Coronary artery (tissue), 2 donors: Measurements from ENCODE around the gene ZIC1.

Experiments used
- DNase-seq: peaks from one replicate; pipeline ENCODE4 v3.0.0-alpha.2; 2017; ENCODE audit warnings: low spot score
- H3K27ac ChIP-seq, 2 donors: fragments of 200-600 bp; sonication (generic); one replicate each; pipeline ENCODE4 v1.5.1; 2016 to 2019
- H3K4me3 ChIP-seq: fragments of 200-600 bp; sonication (generic); 2 replicates; pipeline ENCODE4 v1.5.1; 2016; ENCODE audit warnings: mild to moderate bottlenecking, moderate library complexity
- TF ChIP-seq, protein P1 (sequence below): fragments of 200-600 bp; sonication (generic); IDR thresholded peaks from one replicate; pipeline ENCODE4 v1.5.1; 2019; ENCODE audit warnings: antibody characterized with exemption

The ZIC1 gene

DNA sequence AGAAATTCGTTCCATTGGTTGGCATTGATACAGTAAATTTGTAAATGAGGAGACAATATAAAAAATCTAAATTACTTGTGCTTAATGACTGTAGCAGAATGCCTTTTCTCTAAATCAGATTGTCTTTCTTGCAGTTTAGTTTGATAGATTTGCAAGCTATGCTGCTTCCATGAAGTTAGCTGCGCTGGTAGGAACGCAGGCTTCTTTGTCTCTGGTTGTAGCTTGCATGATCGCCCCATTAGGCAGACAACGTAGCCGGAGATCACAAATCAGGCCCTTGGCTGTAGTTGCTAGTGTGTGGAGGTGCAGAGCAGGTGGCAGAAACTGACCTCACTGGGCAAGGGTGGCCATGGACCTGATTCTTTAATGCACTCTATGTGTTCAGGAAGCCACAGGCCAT is 6.1 kb downstream of the ZIC1 start:
- H3K27ac ChIP-seq = no peak overlapping the region
- H3K4me3 ChIP-seq = no peak overlapping the region
- no peak for DNase-seq

DNA sequence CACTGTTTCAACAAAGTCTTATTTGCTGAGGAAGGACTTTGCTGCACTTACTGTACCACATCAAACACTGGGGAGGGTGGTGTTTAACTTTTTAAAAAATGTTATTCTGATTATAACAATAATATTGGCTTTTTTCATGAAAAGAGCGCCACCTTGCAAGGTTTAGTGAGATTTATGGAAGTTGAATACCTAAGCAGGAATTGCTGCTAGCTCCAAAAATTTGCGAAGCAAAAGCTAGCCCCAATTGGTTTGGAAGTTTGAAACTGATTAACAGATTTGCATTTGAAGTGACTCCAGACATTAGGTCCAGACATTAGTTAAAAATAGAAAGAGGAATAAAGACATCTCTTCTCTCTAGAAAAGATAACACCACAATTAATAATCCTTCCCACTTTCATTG is 6.7 kb downstream of the ZIC1 start:
- no peak overlapping the region for H3K4me3 ChIP-seq
- H3K27ac ChIP-seq = no peak overlapping the region
- TF ChIP-seq, protein P1, sequence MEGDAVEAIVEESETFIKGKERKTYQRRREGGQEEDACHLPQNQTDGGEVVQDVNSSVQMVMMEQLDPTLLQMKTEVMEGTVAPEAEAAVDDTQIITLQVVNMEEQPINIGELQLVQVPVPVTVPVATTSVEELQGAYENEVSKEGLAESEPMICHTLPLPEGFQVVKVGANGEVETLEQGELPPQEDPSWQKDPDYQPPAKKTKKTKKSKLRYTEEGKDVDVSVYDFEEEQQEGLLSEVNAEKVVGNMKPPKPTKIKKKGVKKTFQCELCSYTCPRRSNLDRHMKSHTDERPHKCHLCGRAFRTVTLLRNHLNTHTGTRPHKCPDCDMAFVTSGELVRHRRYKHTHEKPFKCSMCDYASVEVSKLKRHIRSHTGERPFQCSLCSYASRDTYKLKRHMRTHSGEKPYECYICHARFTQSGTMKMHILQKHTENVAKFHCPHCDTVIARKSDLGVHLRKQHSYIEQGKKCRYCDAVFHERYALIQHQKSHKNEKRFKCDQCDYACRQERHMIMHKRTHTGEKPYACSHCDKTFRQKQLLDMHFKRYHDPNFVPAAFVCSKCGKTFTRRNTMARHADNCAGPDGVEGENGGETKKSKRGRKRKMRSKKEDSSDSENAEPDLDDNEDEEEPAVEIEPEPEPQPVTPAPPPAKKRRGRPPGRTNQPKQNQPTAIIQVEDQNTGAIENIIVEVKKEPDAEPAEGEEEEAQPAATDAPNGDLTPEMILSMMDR = no peak
- DNase-seq = no peak

More for the DNA sequence above, 6.1 kb downstream of the ZIC1 start:
- TF ChIP-seq, protein P1 = no peak

GRCh38 chr3:147416931-147417330 is 7.8 kb downstream of the ZIC1 start:
- H3K4me3 ChIP-seq = no peak overlapping the region
- no peak overlapping the region for H3K27ac ChIP-seq
- TF ChIP-seq, protein P1 = no peak
- DNase-seq = no peak

- H3K27ac ChIP-seq = no peak overlapping the region
- DNase-seq = no peak
- TF ChIP-seq, protein P1 = no peak
Measured at GRCh38 chr3:147417551-147418295, 8.6 kb downstream of the ZIC1 start.

DNA sequence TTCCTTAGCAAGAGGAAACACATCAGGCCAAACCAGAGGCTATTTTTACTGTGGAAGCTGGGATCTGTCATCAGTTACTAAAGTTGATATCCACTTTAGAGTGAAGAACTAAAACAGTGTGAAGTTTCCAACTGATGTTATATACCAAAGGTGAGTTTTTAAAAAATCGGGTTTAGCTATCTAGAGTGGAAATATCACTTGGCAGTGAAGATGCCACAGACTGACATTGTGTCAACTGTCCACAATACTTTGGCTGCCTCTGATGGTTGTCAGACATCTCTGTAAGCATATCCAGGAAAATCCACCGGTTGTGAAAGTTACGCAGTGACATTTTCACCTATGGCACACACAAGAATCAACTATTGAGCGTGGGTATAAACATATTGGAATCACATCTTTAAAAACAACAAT is 9.2 kb downstream of the ZIC1 start:
- no peak overlapping the region for H3K27ac ChIP-seq
- TF ChIP-seq, protein P1 = no peak
- DNase-seq = no peak
- H3K4me3 ChIP-seq = peak overlapping the region; percentile 59

More at GRCh38 chr3:147417551-147418295, 8.6 kb downstream of the ZIC1 start:
- no peak overlapping the region for H3K4me3 ChIP-seq

- H3K4me3 ChIP-seq = peak overlapping the region; percentile 59
- TF ChIP-seq, protein P1 = no peak
- H3K27ac ChIP-seq = no peak overlapping the region
- no peak for DNase-seq
Measured at GRCh38 chr3:147418808-147419701, 9.9 kb downstream of the ZIC1 start.
